HCT116 (cell line): ENCODE data around the gene CTIF. TPM values are rescaled to one million over a fixed set of nuclear protein-coding genes. Genes with fewer than 3 reads are reported as not detected.

Experiments
- ATAC-seq: fragments of 200-7000 bp; cut with Tn5 transposase; 2 replicates; pipeline ENCODE4 v1.9.1; 2020; ENCODE audit warnings: mild to moderate bottlenecking, moderate library complexity
- BruUV-seq: library from RNA; stranded (reverse); fragments of 400-500 nt; replicated peaks from 2 replicates; lab custom pipeline; 2021; lab: Mats Ljungman, UMichigan
- CTCF ChIA-PET: fragments of 300-600 bp; sonication (Branson Sonifier 250); formaldehyde crosslinking; loops from one replicate; lab custom pipeline; 2021; ENCODE audit warnings: antibody characterized with exemption; lab: Charles Lee
- POLR2A ChIA-PET: fragments of 300-600, 350-600 bp; sonication (Branson Sonifier 250); formaldehyde crosslinking; loops from one replicate; lab custom pipeline; 2021; ENCODE audit warnings: antibody characterized with exemption; lab: Charles Lee
- RAD21 ChIA-PET, 2 experiments: fragments of 300-600 bp; sonication (Branson Sonifier 250); formaldehyde crosslinking; loops; one replicate each; lab custom pipeline; 2023; ENCODE audit warnings: low total read pairs in 2 of 2; ENCODE audit not compliant: uncharacterized antibody in 2 of 2, unreplicated experiment in 2 of 2, low non-redundant PET in 1 of 2; lab: Charles Lee
- DNase-seq: peaks from one replicate; pipeline ENCODE4 v3.0.0-alpha.2; 2010; ENCODE audit warnings: low read depth, low spot score
- H2AFZ ChIP-seq: fragments of 200-600 bp; shearing (Covaris generic), sonication (generic); 2 replicates; pipeline ENCODE4 v1.6.1; 2017; ENCODE audit warnings: low read depth, mixed run types, mixed read lengths, antibody characterized with exemption, low read length; ENCODE audit not compliant: poor library complexity, severe bottlenecking
- H3K27ac ChIP-seq: 2 replicates; pipeline ENCODE4 v1.5.1; 2012; ENCODE audit warnings: low read depth, low read length
- H3K27me3 ChIP-seq: fragments of 200-600 bp; sonication (generic); 2 replicates; pipeline ENCODE4 v1.6.1; 2016; ENCODE audit warnings: mixed run types, low read length, mixed read lengths; ENCODE audit not compliant: insufficient read depth
- H3K36me3 ChIP-seq, 2 experiments: fragments of 200-500 bp in 1 of 2; fragments of 200-600 bp in 1 of 2; sonication (Bioruptor generic) in 1 of 2; sonication (generic) in 1 of 2; 2 replicates each; pipeline versions ENCODE4 v1.5.1 to v1.6.1; 2014 to 2016; ENCODE audit warnings: low read length in 2 of 2, inconsistent platforms in 1 of 2, mixed read lengths in 1 of 2, mixed run types in 1 of 2; ENCODE audit not compliant: insufficient read depth in 2 of 2, control insufficient read depth in 1 of 2
- H3K4me1 ChIP-seq, 2 experiments: fragments of 200-600 bp in 1 of 2; sonication (generic) in 1 of 2; 2 replicates each; pipeline versions ENCODE4 v1.5.1 to v1.6.1; 2012 to 2017; ENCODE audit warnings: low read length in 2 of 2, inconsistent platforms in 1 of 2, mild to moderate bottlenecking in 1 of 2, mixed read lengths in 1 of 2, mixed run types in 1 of 2, moderate library complexity in 1 of 2; ENCODE audit not compliant: insufficient read depth in 2 of 2, control insufficient read depth in 1 of 2
- H3K4me2 ChIP-seq: fragments of 200-600 bp; sonication (generic); 2 replicates; pipeline ENCODE4 v1.6.1; 2017; ENCODE audit warnings: mixed run types, low read length, mixed read lengths
- H3K4me3 ChIP-seq, 2 experiments: fragments of 200-600 bp in 1 of 2; sonication (generic) in 1 of 2; replicated peaks in 1 of 2; 2 replicates each; pipeline ENCODE4 v1.5.1; 2011 to 2016; ENCODE audit warnings: low read length in 2 of 2, control low read depth in 1 of 2, low read depth in 1 of 2, mild to moderate bottlenecking in 1 of 2, mixed read lengths in 1 of 2, mixed run types in 1 of 2
- H3K79me2 ChIP-seq: fragments of 200-600 bp; sonication (generic); 2 replicates; pipeline ENCODE4 v1.6.1; 2017; ENCODE audit warnings: mild to moderate bottlenecking, mixed run types, low read length, moderate library complexity, mixed read lengths; ENCODE audit not compliant: insufficient read depth
- H3K9ac ChIP-seq: fragments of 200-600 bp; sonication (generic); 2 replicates; pipeline ENCODE4 v1.6.1; 2016; ENCODE audit warnings: low read length, mixed read lengths
- H3K9me2 ChIP-seq: fragments of 200-600 bp; sonication (generic), shearing (Covaris generic); 2 replicates; pipeline ENCODE4 v1.6.1; 2017; ENCODE audit warnings: mixed run types, mild to moderate bottlenecking, moderate library complexity; ENCODE audit not compliant: insufficient read depth
- H3K9me3 ChIP-seq, 2 experiments: fragments of 200-500 bp in 1 of 2; fragments of 200-600 bp in 1 of 2; sonication (Bioruptor generic) in 1 of 2; sonication (generic) in 1 of 2; 2 replicates each; pipeline ENCODE4 v1.6.1; 2014 to 2017; ENCODE audit warnings: low read length in 2 of 2, mixed read lengths in 2 of 2, inconsistent platforms in 1 of 2, low read depth in 1 of 2, mild to moderate bottlenecking in 1 of 2, mixed run types in 1 of 2, moderate library complexity in 1 of 2; ENCODE audit not compliant: control insufficient read depth in 1 of 2, insufficient read depth in 1 of 2
- H4K20me1 ChIP-seq: fragments of 200-600 bp; sonication (generic), shearing (Covaris generic); 2 replicates; pipeline ENCODE4 v1.6.1; 2017; ENCODE audit warnings: mixed run types, mild to moderate bottlenecking, moderate library complexity; ENCODE audit not compliant: insufficient read depth
- ATF3 ChIP-seq: IDR thresholded peaks from 2 replicates; pipeline ENCODE4 v1.6.1; 2012
- ELF1 ChIP-seq: IDR thresholded peaks from 2 replicates; pipeline ENCODE4 v1.6.1; 2012; ENCODE audit warnings: low read depth, borderline replicate concordance
- FOSL1 ChIP-seq: IDR thresholded peaks from 2 replicates; pipeline ENCODE4 v1.6.1; 2012; ENCODE audit warnings: low read depth
- MAX ChIP-seq: IDR thresholded peaks from 2 replicates; pipeline ENCODE4 v1.6.1; 2012
- POLR2A ChIP-seq: IDR thresholded peaks from 2 replicates; pipeline ENCODE4 v1.7.0; 2011; ENCODE audit warnings: borderline replicate concordance; ENCODE audit not compliant: insufficient read depth, insufficient read length; ENCODE audit errors: extremely low read depth
- POLR2AphosphoS5 ChIP-seq: IDR thresholded peaks from 2 replicates; pipeline ENCODE4 v1.6.1; 2011; ENCODE audit warnings: mild to moderate bottlenecking, low read depth, low read length, moderate library complexity
- REST ChIP-seq: IDR thresholded peaks from 2 replicates; pipeline ENCODE4 v1.6.1; 2012; ENCODE audit warnings: low read depth
- SIN3A ChIP-seq: IDR thresholded peaks from 2 replicates; pipeline ENCODE4 v1.6.1; 2012; ENCODE audit warnings: low read depth
- SRF ChIP-seq: IDR thresholded peaks from 2 replicates; pipeline ENCODE4 v1.6.1; 2012; ENCODE audit warnings: low read depth
- YY1 ChIP-seq: IDR thresholded peaks from 2 replicates; pipeline ENCODE4 v1.6.1; 2011; ENCODE audit warnings: low read length, low read depth, moderate library complexity, mild to moderate bottlenecking; ENCODE audit not compliant: insufficient replicate concordance; ENCODE audit errors: extremely low read depth
- ZFX ChIP-seq: fragments of 450-650 bp; IDR thresholded peaks from 2 replicates; pipeline ENCODE4 v1.6.1; 2017
- ZNF274 ChIP-seq: fragments of 200-500 bp; sonication (Bioruptor generic); IDR thresholded peaks from 2 replicates; pipeline ENCODE4 v1.6.1; 2014; ENCODE audit warnings: mild to moderate bottlenecking, low read depth, low read length, inconsistent platforms
- intact Hi-C: fragments of 100-400 bp; cut with micrococcal nuclease; formaldehyde crosslinking; loops from 2 replicates; pipeline ENCODE4 v1.10.0; 2022
- total RNA-seq: library from RNA; stranded (reverse); gene quantifications from one replicate; pipeline ENCODE4 v1.2.1, GENCODE V29; 2021; ENCODE audit not compliant: unreplicated experiment

The CTIF gene
- total RNA-seq, 1 experiment from 2014 or later: 19.7 TPM

DNA sequence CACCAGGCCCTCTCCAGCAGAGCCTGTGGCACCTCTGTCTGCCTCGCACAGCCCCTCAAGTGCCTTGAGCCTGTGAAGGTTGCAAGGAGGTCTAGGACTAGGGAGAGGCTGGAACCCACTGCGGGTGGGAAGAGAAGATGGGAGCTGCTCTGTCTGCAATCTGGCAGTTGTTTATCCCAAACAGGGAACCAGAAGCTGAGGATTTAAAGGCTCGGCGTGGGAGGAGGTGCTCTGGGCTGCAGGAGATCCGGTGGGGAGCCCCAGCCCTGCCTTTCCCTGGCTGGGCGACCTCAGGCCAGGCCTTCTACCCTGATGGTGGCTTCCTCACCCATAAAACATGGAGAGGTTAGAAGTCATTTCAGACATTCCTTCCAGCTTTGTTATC is 237.8 kb downstream of the CTIF start:
- ChIA-PET RAD21 (interaction anchor here (0.6 to 1.5 kb wide), 2 partner anchors 136 to 402 kb away, joined by 3 read pairs; no protein-coding TSS in a partner anchor), CTCF (interaction anchor here (0.6 to 1.6 kb wide), 8 partner anchors 14 to 462 kb away, joined by 3 to 9 read pairs (median 3); no protein-coding TSS in a partner anchor), POLR2A (no interaction called here)
- Histone ChIP-seq H3K4me1 (peaks cover 5 to 12% of the 10 kb centered on the region in 2 experiments; a peak in 3 of 4 replicates), H3K9me3 (no peaks in the 10 kb centered on the region), H3K4me3 (no peak overlapping the region), H3K9me2 (no peaks in the 10 kb centered on the region), H3K4me2 (no peak overlapping the region), H3K27me3 (no peaks in the 10 kb centered on the region), H4K20me1 (no peaks in the 10 kb centered on the region), H2AFZ (no peak overlapping the region), H3K79me2 (no peaks in the 10 kb centered on the region), H3K36me3 (no peaks in the 10 kb centered on the region), H3K27ac (no peak overlapping the region), H3K9ac (no peak overlapping the region)
- BruUV-seq: no TSS peak
- ATAC-seq (no peak; the same call in 1 of the 2 replicates), DNase-seq (no peak)
- intact Hi-C loops: loop anchor here (1.0 to 10.0 kb wide), 5 partner anchors 137 to 462 kb away; no protein-coding TSS in a partner anchor
- TF ChIP-seq POLR2AphosphoS5 (no peak), ZFX (no peak), SIN3A (no peak), REST (no peak), SRF (no peak), FOSL1 (no peak), ATF3 (no peak), ELF1 (no peak), ZNF274 (no peak), YY1 (no peak), MAX (no peak), POLR2A (no peak)
- TF ChIP-seq, all 23 proteins: peak for 0
